Stimulated activated naive CD8-positive, alpha-beta T cell treated with anti-CD3 and anti-CD28 coated beads, Interleukin-15, amount 100 ng/mL, for 72 hours (primary cell): ENCODE data around the gene TM4SF20.

ENCODE experiments used
- ATAC-seq: fragments of 150-1000 bp; cut with Tn5 transposase; 2 replicates; pipeline ENCODE4 v1.10.0; 2021; ENCODE audit warnings: mild to moderate bottlenecking, moderate library complexity
- DNase-seq, 2 donors: peaks; one replicate each; pipeline ENCODE4 v3.0.0; 2021 to 2022
- H3K27ac Mint-ChIP-seq, 2 donors: one replicate each; pipeline ENCODE4 v1.8.0; 2022; ENCODE audit warnings: mild to moderate bottlenecking in 2 of 2, mixed read lengths in 2 of 2, moderate library complexity in 2 of 2
- H3K27me3 Mint-ChIP-seq: one replicate; pipeline ENCODE4 v1.8.0; 2022; ENCODE audit warnings: mixed read lengths
- H3K4me1 Mint-ChIP-seq: one replicate; pipeline ENCODE4 v1.8.0; 2022; ENCODE audit warnings: mild to moderate bottlenecking, mixed read lengths
- H3K4me3 Mint-ChIP-seq, 2 donors: one replicate each; pipeline ENCODE4 v1.8.0; 2022; ENCODE audit warnings: mild to moderate bottlenecking in 2 of 2, mixed read lengths in 2 of 2, moderate library complexity in 1 of 2
- H3K9me3 Mint-ChIP-seq, 2 donors: one replicate each; pipeline ENCODE4 v1.8.0; 2022; ENCODE audit warnings: mixed read lengths in 2 of 2

The TM4SF20 gene

GRCh38 chr2:227379095-227379494 is at the start of gene TM4SF20:
Gene TM4SF20, minus strand, starts transcription at chr2:227379306. Its CDS starts 38 bp downstream, at chr2:227379268.
- H3K4me1 Mint-ChIP-seq: peaks cover 14% of the 10 kb centered on the region
- no peaks in the 10 kb centered on the region for H3K27me3 Mint-ChIP-seq
- H3K4me3 Mint-ChIP-seq: no peak within 1 kb of the TSS
- ATAC-seq (no peak), DNase-seq (no peak)
- peaks cover 24 to 25% of the 10 kb centered on the region in 2 donors for H3K9me3 Mint-ChIP-seq
- peak within 1 kb of the TSS in 1 of 2 donors; percentile 75 for H3K27ac Mint-ChIP-seq

- no peak for ATAC-seq
- Mint-ChIP-seq H3K4me1 (peaks cover 18% of the 10 kb centered on the region), H3K27me3 (no peaks in the 10 kb centered on the region), H3K27ac (no peak overlapping the region), H3K4me3 (no peak overlapping the region), H3K9me3 (peaks cover 17% of the 10 kb centered on the region in 2 donors)
- DNase-seq: no peak
These were observed 49.7 kb upstream of the TM4SF20 start for GRCh38 chr2:227428731-227429285.

GRCh38 chr2:227423656-227424499 is 44.8 kb upstream of the TM4SF20 start:
- Mint-ChIP-seq H3K27ac (no peak overlapping the region), H3K9me3 (peaks cover 0 to 8% of the 10 kb centered on the region in 2 donors), H3K27me3 (no peaks in the 10 kb centered on the region), H3K4me3 (no peak overlapping the region), H3K4me1 (peaks cover 13% of the 10 kb centered on the region)
- no peak for ATAC-seq
- DNase-seq: no peak

- Mint-ChIP-seq H3K27ac (no peak overlapping the region), H3K27me3 (no peaks in the 10 kb centered on the region)
These were observed 41.3 kb upstream of the TM4SF20 start for GRCh38 chr2:227420087-227421052.

GRCh38 chr2:227416701-227417100 is 37.6 kb upstream of the TM4SF20 start:
- no peak overlapping the region for H3K4me3 Mint-ChIP-seq
- H3K27ac Mint-ChIP-seq: no peak overlapping the region
- H3K9me3 Mint-ChIP-seq: peaks cover 0 to 8% of the 10 kb centered on the region in 2 donors
- H3K27me3 Mint-ChIP-seq: no peaks in the 10 kb centered on the region
- DNase-seq: no peak
- peaks cover 52% of the 10 kb centered on the region for H3K4me1 Mint-ChIP-seq
- no peak for ATAC-seq

More at GRCh38 chr2:227420087-227421052, 41.3 kb upstream of the TM4SF20 start:
- H3K9me3 Mint-ChIP-seq: peaks cover 0 to 8% of the 10 kb centered on the region in 2 donors
- H3K4me1 Mint-ChIP-seq: peaks cover 20% of the 10 kb centered on the region
- H3K4me3 Mint-ChIP-seq: no peak overlapping the region
- DNase-seq (no peak), ATAC-seq (no peak)

- Mint-ChIP-seq H3K9me3 (peaks cover 0 to 7% of the 10 kb centered on the region in 2 donors), H3K27me3 (no peaks in the 10 kb centered on the region), H3K4me3 (peak overlapping the region; percentile 20 to 67), H3K4me1 (peaks cover 61% of the 10 kb centered on the region), H3K27ac (peak overlapping the region; percentile 10 to 87)
- DNase-seq (peak in 1 of 2 donors; percentile 18), ATAC-seq (peak; percentile 27)
These were observed 36.7 kb upstream of the TM4SF20 start for GRCh38 chr2:227415538-227416424.

- DNase-seq (no peak), ATAC-seq (no peak)
- Mint-ChIP-seq H3K4me3 (peak overlapping the region in 1 of 2 donors; percentile 67), H3K27ac (peak overlapping the region in 1 of 2 donors; percentile 87), H3K9me3 (no peaks in the 10 kb centered on the region), H3K27me3 (no peaks in the 10 kb centered on the region), H3K4me1 (peaks cover 66% of the 10 kb centered on the region)
These were observed 35.7 kb upstream of the TM4SF20 start for GRCh38 chr2:227414846-227415245.

- DNase-seq (no peak), ATAC-seq (no peak)
- H3K4me3 Mint-ChIP-seq: peak overlapping the region; percentile 4 to 11
- H3K27me3 Mint-ChIP-seq: no peaks in the 10 kb centered on the region
- H3K4me1 Mint-ChIP-seq: peaks cover 70% of the 10 kb centered on the region
- no peaks in the 10 kb centered on the region for H3K9me3 Mint-ChIP-seq
- peak overlapping the region in 1 of 2 donors; percentile 19 for H3K27ac Mint-ChIP-seq
These were observed 34.3 kb upstream of the TM4SF20 start for GRCh38 chr2:227413371-227413770.

GRCh38 chr2:227412877-227413276 is 33.8 kb upstream of the TM4SF20 start:
- ATAC-seq: no peak

GRCh38 chr2:227411990-227412350 is 32.9 kb upstream of the TM4SF20 start:
- Mint-ChIP-seq H3K9me3 (no peaks in the 10 kb centered on the region), H3K4me1 (peaks cover 76% of the 10 kb centered on the region), H3K27me3 (no peaks in the 10 kb centered on the region), H3K27ac (peak overlapping the region; percentile 74 to 96), H3K4me3 (peak overlapping the region; percentile 44 to 46)
- ATAC-seq (no peak), DNase-seq (no peak)

More at GRCh38 chr2:227412877-227413276, 33.8 kb upstream of the TM4SF20 start:
- no peaks in the 10 kb centered on the region for H3K27me3 Mint-ChIP-seq
- no peak for DNase-seq
- H3K9me3 Mint-ChIP-seq: no peaks in the 10 kb centered on the region
- H3K4me3 Mint-ChIP-seq: peak overlapping the region; percentile 4 to 11
- H3K4me1 Mint-ChIP-seq: peaks cover 74% of the 10 kb centered on the region
- peak overlapping the region in 1 of 2 donors; percentile 19 for H3K27ac Mint-ChIP-seq

- no peaks in the 10 kb centered on the region for H3K9me3 Mint-ChIP-seq
- H3K27me3 Mint-ChIP-seq: no peaks in the 10 kb centered on the region
- peak; percentile 61 to 82 for DNase-seq
- peak overlapping the region; percentile 74 to 96 for H3K27ac Mint-ChIP-seq
- peaks cover 77% of the 10 kb centered on the region for H3K4me1 Mint-ChIP-seq
- peak overlapping the region; percentile 40 to 68 for H3K4me3 Mint-ChIP-seq
- peak; percentile 92 for ATAC-seq
These were observed 32.3 kb upstream of the TM4SF20 start for GRCh38 chr2:227411320-227411989.

- H3K9me3 Mint-ChIP-seq: no peaks in the 10 kb centered on the region
- ATAC-seq (no peak), DNase-seq (no peak)
- H3K27me3 Mint-ChIP-seq: no peaks in the 10 kb centered on the region
- H3K4me1 Mint-ChIP-seq: peaks cover 80% of the 10 kb centered on the region
- H3K4me3 Mint-ChIP-seq: no peak overlapping the region
- no peak overlapping the region for H3K27ac Mint-ChIP-seq
These were observed 31.1 kb upstream of the TM4SF20 start for GRCh38 chr2:227410191-227410590.

GRCh38 chr2:227407591-227408151 is 28.6 kb upstream of the TM4SF20 start:
- no peak for ATAC-seq
- Mint-ChIP-seq H3K9me3 (no peaks in the 10 kb centered on the region), H3K27me3 (no peaks in the 10 kb centered on the region), H3K27ac (peak overlapping the region in 1 of 2 donors; percentile 30), H3K4me3 (no peak overlapping the region), H3K4me1 (peaks cover 82% of the 10 kb centered on the region)
- no peak for DNase-seq
